ENCODE results near the gene EHMT2. TPM values are rescaled to one million over a fixed set of nuclear protein-coding genes. Genes with fewer than 3 reads are reported as not detected.

The EHMT2 gene
- total RNA-seq, 2 experiments from 2014 or later, result 70.1 to 72.3 TPM

- no peak for ATAC-seq
- POLR2A ChIA-PET, result no interaction called here
- Mint-ChIP-seq H3K27ac (no peak overlapping the region), H3K4me3 (no peak overlapping the region), H3K36me3 (ENCODE audit: low read depth) (peaks cover 17% of the 10 kb centered on the region), H3K4me1 (ENCODE audit: low read depth) (peaks cover 42% of the 10 kb centered on the region), H3K27me3 (ENCODE audit: low read depth) (peaks cover 7% of the 10 kb centered on the region), H3K9me3 (ENCODE audit: insufficient read depth) (no peaks in the 10 kb centered on the region)
- CTCF ChIA-PET, result no interaction called here
- peak; percentile 35 for DNase-seq
Observed at GRCh38 chr6:31899882-31900722, 2.6 kb upstream of the EHMT2 start.

GRCh38 chr6:31899215-31899614 lies 1.7 kb upstream of the EHMT2 start:
- DNase-seq, result no peak
- peak overlapping the region; percentile 68 for H3K4me3 Mint-ChIP-seq
- peaks cover 17% of the 10 kb centered on the region for H3K36me3 Mint-ChIP-seq (ENCODE audit: low read depth)
- peaks cover 42% of the 10 kb centered on the region for H3K4me1 Mint-ChIP-seq (ENCODE audit: low read depth)
- H3K9me3 Mint-ChIP-seq (ENCODE audit: insufficient read depth), result no peaks in the 10 kb centered on the region
- ChIA-PET CTCF (interaction anchor here (1.5 kb wide), 1 partner anchor 60 kb away, joined by 6 read pairs; the partner anchor contains the start of genes NELFE and SKIC2), POLR2A (interaction anchor here (0.8 kb wide), 1 partner anchor 16 kb away, joined by 3 read pairs; no protein-coding TSS in a partner anchor)
- no peak overlapping the region for H3K27ac Mint-ChIP-seq
- no peak for ATAC-seq
- peaks cover 7% of the 10 kb centered on the region for H3K27me3 Mint-ChIP-seq (ENCODE audit: low read depth)

- peak; percentile 24 for ATAC-seq
- Mint-ChIP-seq H3K9me3 (ENCODE audit: insufficient read depth) (no peaks in the 10 kb centered on the region), H3K4me1 (ENCODE audit: low read depth) (peaks cover 45% of the 10 kb centered on the region), H3K27me3 (ENCODE audit: low read depth) (peaks cover 7% of the 10 kb centered on the region), H3K4me3 (peak overlapping the region; percentile 95), H3K27ac (peak overlapping the region; percentile 91), H3K36me3 (ENCODE audit: low read depth) (peaks cover 19% of the 10 kb centered on the region)
- POLR2A ChIA-PET, result interaction anchor here (0.7 to 1.2 kb wide), 3 partner anchors 16 to 357 kb away, joined by 3 to 6 read pairs (median 3); partner anchors contain the start of genes DDX39B and DXO
- CTCF ChIA-PET, result interaction anchor here (1.2 to 1.6 kb wide), 7 partner anchors 9 to 217 kb away, joined by 3 to 6 read pairs (median 4); partner anchors contain the start of genes LSM2, LY6G5C, NELFE and SKIC2
- DNase-seq, result peak; percentile 49
Observed at GRCh38 chr6:31898383-31899011, 999 bp upstream of the EHMT2 start.

- DNase-seq (peak; percentile 25), ATAC-seq (peak; percentile 14)
- peak overlapping the region; percentile 81 for H3K27ac Mint-ChIP-seq
- peak overlapping the region; percentile 95 for H3K4me3 Mint-ChIP-seq
- ChIA-PET POLR2A (interaction anchor here (0.5 to 1.7 kb wide), 7 partner anchors 21 to 1150 kb away, joined by 3 to 9 read pairs (median 3); partner anchors contain the start of genes DXO, MSH5 and NEU1), CTCF (interaction anchor here (0.7 to 2.3 kb wide), 7 partner anchors 8 to 128 kb away, joined by 3 to 6 read pairs (median 3); partner anchors contain the start of genes LSM2 and NEU1)
- peaks cover 33% of the 10 kb centered on the region for H3K36me3 Mint-ChIP-seq (ENCODE audit: low read depth)
- no peaks in the 10 kb centered on the region for H3K9me3 Mint-ChIP-seq (ENCODE audit: insufficient read depth)
- peaks cover 48% of the 10 kb centered on the region for H3K4me1 Mint-ChIP-seq (ENCODE audit: low read depth)
- no peaks in the 10 kb centered on the region for H3K27me3 Mint-ChIP-seq (ENCODE audit: low read depth)
Observed at GRCh38 chr6:31896856-31897611, 464 bp downstream of the EHMT2 start.

GRCh38 chr6:31896493-31896855 lies 1.0 kb downstream of the EHMT2 start:
- Mint-ChIP-seq H3K4me1 (ENCODE audit: low read depth) (peaks cover 49% of the 10 kb centered on the region), H3K27ac (peak overlapping the region; percentile 81), H3K9me3 (ENCODE audit: insufficient read depth) (no peaks in the 10 kb centered on the region), H3K4me3 (peak overlapping the region; percentile 79), H3K27me3 (ENCODE audit: low read depth) (no peaks in the 10 kb centered on the region), H3K36me3 (ENCODE audit: low read depth) (peaks cover 36% of the 10 kb centered on the region)
- CTCF ChIA-PET, result interaction anchor here (0.7 to 2.3 kb wide), 3 partner anchors 9 to 34 kb away, joined by 3 to 6 read pairs (median 3); partner anchors contain the start of gene NEU1
- POLR2A ChIA-PET, result interaction anchor here (1.7 kb wide), 1 partner anchor 33 kb away, joined by 9 read pairs; the partner anchor contains the start of gene NEU1
- no peak for ATAC-seq
- no peak for DNase-seq

GRCh38 chr6:31892821-31893220 lies 4.7 kb downstream of the EHMT2 start:
- ATAC-seq (no peak), DNase-seq (no peak)
- no peak overlapping the region for H3K4me3 Mint-ChIP-seq
- no peaks in the 10 kb centered on the region for H3K9me3 Mint-ChIP-seq (ENCODE audit: insufficient read depth)
- H3K27ac Mint-ChIP-seq, result no peak overlapping the region
- CTCF ChIA-PET, result no interaction called here
- POLR2A ChIA-PET, result no interaction called here
- peaks cover 44% of the 10 kb centered on the region for H3K36me3 Mint-ChIP-seq (ENCODE audit: low read depth)
- H3K4me1 Mint-ChIP-seq (ENCODE audit: low read depth), result peaks cover 26% of the 10 kb centered on the region
- H3K27me3 Mint-ChIP-seq (ENCODE audit: low read depth), result no peaks in the 10 kb centered on the region

GRCh38 chr6:31889331-31889972 lies 8.0 kb downstream of the EHMT2 start:
- Mint-ChIP-seq H3K9me3 (ENCODE audit: insufficient read depth) (no peaks in the 10 kb centered on the region), H3K4me1 (ENCODE audit: low read depth) (peaks cover 15% of the 10 kb centered on the region), H3K27ac (no peak overlapping the region), H3K27me3 (ENCODE audit: low read depth) (no peaks in the 10 kb centered on the region), H3K36me3 (ENCODE audit: low read depth) (peaks cover 52% of the 10 kb centered on the region), H3K4me3 (no peak overlapping the region)
- DNase-seq (no peak), ATAC-seq (no peak)
- ChIA-PET POLR2A (interaction anchor here (1.6 kb wide), 1 partner anchor 13 kb away, joined by 6 read pairs; no protein-coding TSS in a partner anchor), CTCF (interaction anchor here (1.0 to 2.8 kb wide), 7 partner anchors 9 to 63 kb away, joined by 3 to 8 read pairs (median 4); partner anchors contain the start of gene EHMT2)

- Mint-ChIP-seq H3K4me1 (ENCODE audit: low read depth) (peaks cover 13% of the 10 kb centered on the region), H3K36me3 (ENCODE audit: low read depth) (peaks cover 50% of the 10 kb centered on the region), H3K9me3 (ENCODE audit: insufficient read depth) (no peaks in the 10 kb centered on the region), H3K27ac (no peak overlapping the region), H3K27me3 (ENCODE audit: low read depth) (no peaks in the 10 kb centered on the region), H3K4me3 (no peak overlapping the region)
- ChIA-PET POLR2A (interaction anchor here (0.8 to 1.6 kb wide), 2 partner anchors 12 to 25 kb away, joined by 4 to 6 read pairs; no protein-coding TSS in a partner anchor), CTCF (interaction anchor here (0.8 to 2.8 kb wide), 6 partner anchors 9 to 35 kb away, joined by 3 to 8 read pairs (median 4); partner anchors contain the start of gene EHMT2)
- ATAC-seq, result peak; percentile 52
- DNase-seq, result peak; percentile 62
Observed at GRCh38 chr6:31888276-31889258, 8.9 kb downstream of the EHMT2 start.

- H3K27ac Mint-ChIP-seq, result no peak overlapping the region
- ChIA-PET POLR2A (interaction anchor here (0.6 to 0.8 kb wide), 2 partner anchors 23 to 231 kb away, joined by 3 to 4 read pairs; no protein-coding TSS in a partner anchor), CTCF (interaction anchor here (0.7 to 1.3 kb wide), 5 partner anchors 10 to 36 kb away, joined by 3 to 4 read pairs (median 3); partner anchors contain the start of gene EHMT2)
- H3K27me3 Mint-ChIP-seq (ENCODE audit: low read depth), result no peaks in the 10 kb centered on the region
- H3K9me3 Mint-ChIP-seq (ENCODE audit: insufficient read depth), result no peaks in the 10 kb centered on the region
- DNase-seq (no peak), ATAC-seq (no peak)
- peaks cover 48% of the 10 kb centered on the region for H3K36me3 Mint-ChIP-seq (ENCODE audit: low read depth)
- no peak overlapping the region for H3K4me3 Mint-ChIP-seq
- H3K4me1 Mint-ChIP-seq (ENCODE audit: low read depth), result peaks cover 4% of the 10 kb centered on the region
Observed at GRCh38 chr6:31887173-31888007, 10.1 kb downstream of the EHMT2 start.
